ENCODE measurements around the gene KDM6A. TPM values are rescaled to one million over a fixed set of nuclear protein-coding genes. Genes with fewer than 3 reads are reported as not detected.

The KDM6A gene
- total and polyA plus RNA-seq, 11 donors, result 4.4 to 27.8 (median 13.9) TPM

- Histone ChIP-seq H3K4me3 (no peak overlapping the region), H3K27me3 (no peaks in the 10 kb centered on the region), H3K27ac (no peak overlapping the region), H3K9me3 (no peaks in the 10 kb centered on the region), H3K36me3 (peaks cover 0 to 8% (median 0%) of the 10 kb centered on the region in 9 donors), H3K4me1 (no peaks in the 10 kb centered on the region)
- TF ChIP-seq POLR2A (IDR thresholded peaks at IDR 0.05) (no peak), CTCF (IDR thresholded peaks at IDR 0.05) (no peak)
- no peak for ATAC-seq
- no peak for DNase-seq
- intact Hi-C loops (cut with DNase I), result no loop called here
These were observed 281.5 kb downstream of the KDM6A start for GRCh38 chrX:45154462-45154861.

GRCh38 chrX:45157647-45158046 lies 284.7 kb downstream of the KDM6A start:
- no peak for TF ChIP-seq CTCF (IDR thresholded peaks at IDR 0.05)
- TF ChIP-seq POLR2A (IDR thresholded peaks at IDR 0.05), result no peak
- H3K4me1 ChIP-seq, result no peaks in the 10 kb centered on the region
- peaks cover 0 to 3% (median 0%) of the 10 kb centered on the region in 9 donors for H3K27me3 ChIP-seq
- no peak for DNase-seq
- intact Hi-C loops (cut with DNase I), result no loop called here
- peaks cover 0 to 9% (median 0%) of the 10 kb centered on the region in 12 donors for H3K9me3 ChIP-seq
- H3K4me3 ChIP-seq, result no peak overlapping the region
- no peak overlapping the region for H3K27ac ChIP-seq
- ATAC-seq, result no peak
- 72 to 92% (median 85%) methylated on average over 21 to 22 of the region's 22 CpGs for WGBS, 4 donors
- H3K36me3 ChIP-seq, result no peaks in the 10 kb centered on the region

Other genes with a start within 250 kb of the KDM6A start
- not detected for gene DUSP21, start 29.2 kb upstream of the KDM6A start, total RNA-seq
- not detected for gene DUSP21, start 29.2 kb upstream of the KDM6A start, polyA plus RNA-seq